Measurements from ENCODE around the gene SLC8A3.
A peak's percentile ranks its signal among the peaks of the same experiment; 100 is the strongest.

SLC8A3 gene

DNA sequence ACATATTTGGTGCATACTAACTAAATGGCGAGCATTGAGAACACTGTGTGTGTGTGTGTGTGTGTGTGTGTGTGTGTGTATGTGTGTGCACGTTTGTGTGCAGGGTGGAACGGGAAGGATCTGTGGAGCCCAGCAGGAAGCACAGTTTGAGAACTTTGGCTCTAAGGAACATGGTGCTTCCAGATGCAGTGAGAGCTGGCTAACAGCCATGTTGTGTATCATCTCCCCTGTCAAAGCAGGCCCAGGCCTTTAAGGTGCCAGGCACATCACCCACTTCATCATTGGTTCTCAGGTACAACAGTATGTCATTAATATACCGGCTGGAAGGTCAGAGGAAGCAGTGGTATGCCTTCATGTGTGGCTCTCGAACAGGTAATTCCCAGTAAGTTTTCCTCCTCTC lies 72.5 kb downstream of the SLC8A3 start:
- H4K91ac ChIP-seq (ENCODE audit: low read depth, low read length, poor library complexity) = no peak overlapping the region
- H3K9ac ChIP-seq (ENCODE audit: low read depth, low read length, poor library complexity) = no peak overlapping the region
- H2BK120ac ChIP-seq (ENCODE audit: low read depth, low read length) = no peak overlapping the region
- peaks cover 3 to 7% of the 10 kb centered on the region in 2 donors for H3K4me1 ChIP-seq (ENCODE audit: control insufficient read depth in 2 of 2, insufficient read depth in 1 of 2, low read depth in 1 of 2, low read length in 2 of 2)
- H2BK12ac ChIP-seq (ENCODE audit: low read length) = no peak overlapping the region
- no peak overlapping the region for H2AK5ac ChIP-seq (ENCODE audit: low read depth, low read length)
- no peaks in the 10 kb centered on the region for H3K27me3 ChIP-seq (ENCODE audit: control insufficient read depth in 3 of 3, insufficient read depth in 3 of 3, low read depth in 1 of 3, low read length in 3 of 3)
- no peak overlapping the region for H2BK5ac ChIP-seq (ENCODE audit: low read length)
- no peak overlapping the region for H3K4me2 ChIP-seq (ENCODE audit: insufficient read depth, low read length, poor library complexity, severe bottlenecking)
- H2BK15ac ChIP-seq (ENCODE audit: low read length) = no peak overlapping the region
- no CpG with 5 or more reads among the region's 5 CpGs for WGBS, 2 donors (ENCODE audit: extremely low coverage in 2 of 2, insufficient read length in 2 of 2, insufficient replicate concordance in 1 of 2)
- no peaks in the 10 kb centered on the region for H3K79me1 ChIP-seq (ENCODE audit: low read depth, low read length)
- peak overlapping the region in 1 of 2 donors; percentile 43 for H3K4me3 ChIP-seq (ENCODE audit: low read length in 2 of 2)
- H3K14ac ChIP-seq (ENCODE audit: low read length) = no peak overlapping the region
- no peak overlapping the region for H2AFZ ChIP-seq (ENCODE audit: low read length)
- H3K4ac ChIP-seq (ENCODE audit: low read length) = no peak overlapping the region
- no peak overlapping the region for H3K27ac ChIP-seq (replicated peaks; ENCODE audit: low read length)
- H4K8ac ChIP-seq (ENCODE audit: low read depth, low read length) = no peak overlapping the region
- DNase-seq (ENCODE audit: low spot score) = no peak
- no peak overlapping the region for H3K23ac ChIP-seq (ENCODE audit: low read depth, low read length, poor library complexity)
- H3K36me3 ChIP-seq (replicated peaks in 1 of 2; ENCODE audit: control insufficient read depth in 2 of 2, insufficient read depth in 2 of 2, low read length in 2 of 2) = no peaks in the 10 kb centered on the region
- H3K18ac ChIP-seq (ENCODE audit: low read length) = no peak overlapping the region
- no peaks in the 10 kb centered on the region for H3K9me3 ChIP-seq (replicated peaks in 1 of 2; ENCODE audit: control insufficient read depth in 2 of 2, insufficient read depth in 1 of 2, low read depth in 1 of 2, low read length in 2 of 2)

DNA sequence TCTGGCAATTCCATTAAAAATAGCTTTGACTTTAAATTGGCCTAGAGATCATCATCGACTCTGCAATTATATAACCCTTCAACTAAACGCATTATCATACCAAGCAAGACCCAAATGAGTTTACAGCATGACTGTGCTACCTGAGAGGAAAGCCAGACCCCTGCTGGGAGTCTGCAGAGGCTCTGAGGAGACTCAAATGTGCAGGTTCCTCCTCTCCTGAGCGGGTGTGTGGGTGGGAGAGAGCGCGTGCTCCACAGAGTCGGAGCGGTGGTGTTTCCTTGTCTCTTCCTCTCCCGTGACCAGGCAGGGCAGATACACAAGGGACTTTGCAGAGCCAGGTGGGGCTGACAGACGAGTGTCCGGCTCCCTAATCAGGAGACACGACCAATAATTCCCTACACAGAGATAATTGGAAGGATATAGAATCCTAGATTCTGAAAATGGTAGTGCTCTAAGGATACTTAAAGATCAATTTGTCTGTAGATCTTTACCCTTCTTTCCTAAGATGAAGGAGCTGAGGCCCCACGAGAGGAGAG lies 74.1 kb downstream of the SLC8A3 start:
- Histone ChIP-seq H3K36me3 (replicated peaks in 1 of 2; ENCODE audit: control insufficient read depth in 2 of 2, insufficient read depth in 2 of 2, low read length in 2 of 2) (no peaks in the 10 kb centered on the region), H3K4ac (ENCODE audit: low read length) (no peak overlapping the region), H3K79me1 (ENCODE audit: low read depth, low read length) (no peaks in the 10 kb centered on the region), H3K4me2 (ENCODE audit: insufficient read depth, low read length, poor library complexity, severe bottlenecking) (no peak overlapping the region), H2BK5ac (ENCODE audit: low read length) (no peak overlapping the region), H3K23ac (ENCODE audit: low read depth, low read length, poor library complexity) (no peak overlapping the region), H3K9me3 (replicated peaks in 1 of 2; ENCODE audit: control insufficient read depth in 2 of 2, insufficient read depth in 1 of 2, low read depth in 1 of 2, low read length in 2 of 2) (no peaks in the 10 kb centered on the region), H3K4me3 (ENCODE audit: low read length in 2 of 2) (no peak overlapping the region), H2BK120ac (ENCODE audit: low read depth, low read length) (no peak overlapping the region), H2BK12ac (ENCODE audit: low read length) (no peak overlapping the region), H3K27ac (replicated peaks; ENCODE audit: low read length) (no peak overlapping the region), H3K27me3 (ENCODE audit: control insufficient read depth in 3 of 3, insufficient read depth in 3 of 3, low read depth in 1 of 3, low read length in 3 of 3) (no peaks in the 10 kb centered on the region), H3K9ac (ENCODE audit: low read depth, low read length, poor library complexity) (no peak overlapping the region), H3K14ac (ENCODE audit: low read length) (no peak overlapping the region), H2BK15ac (ENCODE audit: low read length) (no peak overlapping the region), H4K91ac (ENCODE audit: low read depth, low read length, poor library complexity) (no peak overlapping the region), H3K18ac (ENCODE audit: low read length) (no peak overlapping the region), H2AK5ac (ENCODE audit: low read depth, low read length) (no peak overlapping the region), H3K4me1 (ENCODE audit: control insufficient read depth in 2 of 2, insufficient read depth in 1 of 2, low read depth in 1 of 2, low read length in 2 of 2) (no peaks in the 10 kb centered on the region), H4K8ac (ENCODE audit: low read depth, low read length) (no peak overlapping the region), H2AFZ (ENCODE audit: low read length) (no peak overlapping the region)
- DNase-seq (ENCODE audit: low spot score) = no peak
- no CpG with 5 or more reads among the region's 12 CpGs for WGBS, 2 donors (ENCODE audit: extremely low coverage in 2 of 2, insufficient read length in 2 of 2, insufficient replicate concordance in 1 of 2)

DNA sequence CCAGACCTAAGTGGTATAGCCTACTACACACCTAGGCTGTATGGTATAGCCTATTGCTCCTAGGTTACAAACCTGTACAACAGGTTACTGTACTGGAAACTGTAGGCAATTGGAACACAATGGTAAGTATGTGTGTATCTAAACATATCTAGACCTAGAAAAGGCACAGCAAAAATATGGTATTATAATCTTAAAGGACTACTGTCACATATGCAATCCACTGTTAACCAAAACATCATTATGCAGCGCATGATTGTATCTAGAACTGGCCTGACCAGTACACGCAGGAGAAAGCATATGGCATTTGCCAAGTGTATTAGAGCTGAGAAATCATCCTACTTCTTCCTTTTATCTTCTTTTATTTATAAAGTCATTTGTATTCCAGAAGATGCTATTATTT lies 75.5 kb downstream of the SLC8A3 start:
- H4K8ac ChIP-seq (ENCODE audit: low read depth, low read length) = no peak overlapping the region
- H3K9ac ChIP-seq (ENCODE audit: low read depth, low read length, poor library complexity) = no peak overlapping the region
- H2AK5ac ChIP-seq (ENCODE audit: low read depth, low read length) = no peak overlapping the region
- no peak overlapping the region for H3K14ac ChIP-seq (ENCODE audit: low read length)
- no peak overlapping the region for H3K27ac ChIP-seq (replicated peaks; ENCODE audit: low read length)
- no peaks in the 10 kb centered on the region for H3K4me1 ChIP-seq (ENCODE audit: control insufficient read depth in 2 of 2, insufficient read depth in 1 of 2, low read depth in 1 of 2, low read length in 2 of 2)
- no peak overlapping the region for H4K91ac ChIP-seq (ENCODE audit: low read depth, low read length, poor library complexity)
- no peak overlapping the region for H3K4me2 ChIP-seq (ENCODE audit: insufficient read depth, low read length, poor library complexity, severe bottlenecking)
- no peaks in the 10 kb centered on the region for H3K79me1 ChIP-seq (ENCODE audit: low read depth, low read length)
- no peaks in the 10 kb centered on the region for H3K36me3 ChIP-seq (replicated peaks in 1 of 2; ENCODE audit: control insufficient read depth in 2 of 2, insufficient read depth in 2 of 2, low read length in 2 of 2)
- no peaks in the 10 kb centered on the region for H3K27me3 ChIP-seq (ENCODE audit: control insufficient read depth in 3 of 3, insufficient read depth in 3 of 3, low read depth in 1 of 3, low read length in 3 of 3)
- no peak overlapping the region for H2BK12ac ChIP-seq (ENCODE audit: low read length)
- no peak overlapping the region for H2AFZ ChIP-seq (ENCODE audit: low read length)
- no peak overlapping the region for H2BK15ac ChIP-seq (ENCODE audit: low read length)
- H3K4me3 ChIP-seq (ENCODE audit: low read length in 2 of 2) = no peak overlapping the region
- no CpG with 5 or more reads among the region's 2 CpGs for WGBS, 2 donors (ENCODE audit: extremely low coverage in 2 of 2, insufficient read length in 2 of 2, insufficient replicate concordance in 1 of 2)
- no peak for DNase-seq (ENCODE audit: low spot score)
- H2BK120ac ChIP-seq (ENCODE audit: low read depth, low read length) = no peak overlapping the region
- H2BK5ac ChIP-seq (ENCODE audit: low read length) = no peak overlapping the region
- H3K23ac ChIP-seq (ENCODE audit: low read depth, low read length, poor library complexity) = no peak overlapping the region
- no peak overlapping the region for H3K18ac ChIP-seq (ENCODE audit: low read length)
- no peaks in the 10 kb centered on the region for H3K9me3 ChIP-seq (replicated peaks in 1 of 2; ENCODE audit: control insufficient read depth in 2 of 2, insufficient read depth in 1 of 2, low read depth in 1 of 2, low read length in 2 of 2)
- no peak overlapping the region for H3K4ac ChIP-seq (ENCODE audit: low read length)

DNA sequence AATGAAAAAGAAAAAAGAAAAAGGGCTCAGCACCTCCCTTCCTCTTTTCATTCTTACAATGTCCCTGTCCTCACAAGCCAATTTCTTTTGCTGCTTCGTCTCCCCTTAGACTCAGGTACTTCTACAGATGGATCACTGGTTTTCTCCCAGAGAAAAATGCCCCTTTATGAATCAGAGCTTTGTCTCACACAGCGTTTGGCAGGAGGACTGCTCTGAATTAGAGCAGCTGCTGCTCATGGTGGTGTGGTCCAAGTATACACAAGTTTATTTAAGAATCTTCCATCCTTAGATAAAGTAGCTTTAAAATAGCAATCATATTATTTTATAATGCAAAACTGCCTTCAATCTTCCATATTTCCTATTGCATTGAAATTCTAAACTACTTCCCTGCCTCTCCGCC lies 80.3 kb downstream of the SLC8A3 start:
- H2AK5ac ChIP-seq (ENCODE audit: low read depth, low read length) = no peak overlapping the region
- H2BK120ac ChIP-seq (ENCODE audit: low read depth, low read length) = no peak overlapping the region
- no peak overlapping the region for H3K14ac ChIP-seq (ENCODE audit: low read length)
- no peak overlapping the region for H2BK12ac ChIP-seq (ENCODE audit: low read length)
- H2BK5ac ChIP-seq (ENCODE audit: low read length) = no peak overlapping the region
- H3K36me3 ChIP-seq (replicated peaks in 1 of 2; ENCODE audit: control insufficient read depth in 2 of 2, insufficient read depth in 2 of 2, low read length in 2 of 2) = no peaks in the 10 kb centered on the region
- no peak overlapping the region for H3K27ac ChIP-seq (replicated peaks; ENCODE audit: low read length)
- H3K4me1 ChIP-seq (ENCODE audit: control insufficient read depth in 2 of 2, insufficient read depth in 1 of 2, low read depth in 1 of 2, low read length in 2 of 2) = no peaks in the 10 kb centered on the region
- no peak overlapping the region for H3K23ac ChIP-seq (ENCODE audit: low read depth, low read length, poor library complexity)
- H4K8ac ChIP-seq (ENCODE audit: low read depth, low read length) = no peak overlapping the region
- no peak overlapping the region for H3K9ac ChIP-seq (ENCODE audit: low read depth, low read length, poor library complexity)
- H3K9me3 ChIP-seq (replicated peaks in 1 of 2; ENCODE audit: control insufficient read depth in 2 of 2, insufficient read depth in 1 of 2, low read depth in 1 of 2, low read length in 2 of 2) = no peaks in the 10 kb centered on the region
- H3K4me3 ChIP-seq (ENCODE audit: low read length in 2 of 2) = no peak overlapping the region
- no CpG with 5 or more reads among the region's 3 CpGs for WGBS, 2 donors (ENCODE audit: extremely low coverage in 2 of 2, insufficient read length in 2 of 2, insufficient replicate concordance in 1 of 2)
- no peak overlapping the region for H3K4me2 ChIP-seq (ENCODE audit: insufficient read depth, low read length, poor library complexity, severe bottlenecking)
- no peak overlapping the region for H2AFZ ChIP-seq (ENCODE audit: low read length)
- H3K27me3 ChIP-seq (ENCODE audit: control insufficient read depth in 3 of 3, insufficient read depth in 3 of 3, low read depth in 1 of 3, low read length in 3 of 3) = no peaks in the 10 kb centered on the region
- no peak for DNase-seq (ENCODE audit: low spot score)
- no peaks in the 10 kb centered on the region for H3K79me1 ChIP-seq (ENCODE audit: low read depth, low read length)
- no peak overlapping the region for H3K18ac ChIP-seq (ENCODE audit: low read length)
- H4K91ac ChIP-seq (ENCODE audit: low read depth, low read length, poor library complexity) = no peak overlapping the region
- no peak overlapping the region for H3K4ac ChIP-seq (ENCODE audit: low read length)
- no peak overlapping the region for H2BK15ac ChIP-seq (ENCODE audit: low read length)

Measured in neuronal stem cell (in vitro differentiated cells).